Adrenal gland (tissue), 5 donors: ENCODE data around the gene FAM110D.

Source experiments
- CTCF ChIP-seq, 6 experiments: fragments of 450-650 bp in 4 of 6; fragments of 200-600 bp in 2 of 6; sonication (generic) in 1 of 6; IDR thresholded peaks; 1 replicate in 5 of 6; 2 replicates in 1 of 6; pipeline versions ENCODE4 v1.5.1 to v1.8.0; 2016 to 2021; ENCODE audit warnings: antibody characterized with exemption in 6 of 6, mild to moderate bottlenecking in 2 of 6, moderate library complexity in 1 of 6
- POLR2A ChIP-seq, 2 donors: fragments of 450-650 bp; IDR thresholded peaks; one replicate each; pipeline ENCODE4 v1.6.1; 2017; ENCODE audit warnings: antibody characterized with exemption in 2 of 2, mild to moderate bottlenecking in 2 of 2, moderate library complexity in 1 of 2
- donor health status: DM: no; HTN: no; CAD: no.

DNA sequence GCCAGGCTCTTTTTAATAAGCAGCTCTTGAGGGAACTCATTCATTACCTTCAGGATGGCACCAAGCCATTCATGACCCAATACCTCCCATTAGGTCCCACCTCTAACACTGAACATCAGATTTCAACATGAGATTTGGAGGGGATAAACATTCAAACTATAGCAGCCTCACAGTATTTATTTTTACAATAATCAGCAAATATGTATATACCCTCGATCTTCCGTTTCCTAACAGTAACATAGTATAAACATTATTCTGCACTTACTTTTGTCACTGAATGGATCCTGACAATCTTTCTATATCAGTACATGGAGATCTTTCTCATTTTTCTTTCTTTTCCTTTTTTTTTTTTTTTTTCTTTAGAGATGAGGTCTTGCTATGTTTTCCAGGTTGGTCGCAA lies 36.9 kb downstream of the FAM110D start:
- TF ChIP-seq CTCF (IDR thresholded peaks at IDR 0.05) (no peak), POLR2A (IDR thresholded peaks at IDR 0.05) (no peak)
